ENCODE data around the gene SLC6A7. TPM values are rescaled to one million over a fixed set of nuclear protein-coding genes. Genes with fewer than 3 reads are reported as not detected.

The SLC6A7 gene
- polyA plus RNA-seq, 1 of the 3 experiments (the other 2 are of a cell fraction), result not detected

DNA sequence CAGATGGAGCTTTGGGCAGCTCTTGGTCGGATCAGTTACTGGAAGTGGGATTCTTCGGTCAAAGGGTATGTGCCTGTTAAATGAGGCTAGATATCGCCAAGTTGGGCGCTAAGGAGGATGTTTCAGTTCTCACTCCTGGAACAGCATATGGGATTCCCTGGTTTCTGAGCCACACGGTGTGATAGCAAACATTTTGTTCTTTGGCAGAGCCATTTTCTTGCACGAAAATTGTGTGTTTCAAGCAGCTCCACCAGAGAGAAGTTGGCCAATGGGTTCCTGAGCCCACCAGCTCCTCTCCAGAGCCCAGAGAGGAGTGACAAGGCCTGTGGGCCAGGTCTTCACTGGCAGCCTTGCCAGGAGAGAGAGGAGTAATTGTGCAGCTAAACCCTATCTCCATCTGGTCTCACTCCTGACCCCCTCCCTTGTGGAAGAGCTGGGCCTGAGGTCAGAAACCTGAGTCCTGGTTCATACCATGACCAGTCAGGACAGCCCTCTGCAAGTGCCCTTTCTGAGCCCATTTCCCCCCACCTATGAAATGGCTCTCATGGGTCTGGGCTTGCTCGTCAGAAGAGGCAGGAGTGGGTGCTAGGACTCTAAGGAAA, 10.7 kb upstream of the SLC6A7 start:
- 78% methylated on average over 6 of the region's 7 CpGs for WGBS (ENCODE audit: low lambda C conversion rate)

DNA sequence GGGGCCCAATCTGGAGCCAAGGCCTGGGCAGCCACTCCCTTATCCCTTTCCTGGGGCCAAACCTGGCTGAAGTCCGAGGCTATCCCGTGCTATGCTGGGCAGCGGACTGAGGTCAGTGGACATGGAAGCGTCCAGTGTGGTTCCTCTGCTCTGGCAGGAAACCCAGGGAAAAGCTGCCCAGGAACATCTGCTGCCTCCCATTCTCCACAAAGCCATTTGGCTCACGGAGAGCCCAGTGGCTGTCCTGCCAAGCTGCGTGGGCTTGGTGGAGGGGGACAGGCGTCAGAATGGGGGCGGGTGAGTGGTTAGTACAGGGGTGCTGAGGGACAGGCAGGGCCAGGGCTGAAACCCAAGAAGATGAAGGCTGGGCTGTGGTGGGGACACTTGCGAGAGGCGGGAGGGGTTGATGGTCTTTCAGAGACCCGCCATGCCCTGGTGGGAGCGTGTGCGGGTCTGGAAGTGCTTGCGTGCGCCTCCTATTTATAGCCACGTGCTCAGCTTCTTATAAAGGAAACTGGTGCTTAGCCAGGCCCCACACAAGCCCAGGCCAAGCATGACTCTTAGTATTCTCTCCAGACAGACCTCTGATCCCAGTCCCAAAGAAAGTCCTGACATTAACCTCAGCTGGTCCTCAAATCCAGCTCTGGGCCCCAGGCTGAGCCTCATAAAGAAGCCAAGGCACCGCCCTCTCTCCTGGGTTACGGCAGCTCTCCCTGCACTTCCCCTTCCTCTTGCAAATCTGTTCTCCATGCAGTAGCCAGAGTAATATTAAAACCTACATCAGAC, 9.4 kb upstream of the SLC6A7 start:
- H3K4me2 ChIP-seq, result no peak overlapping the region
- no peak overlapping the region for H3K27ac ChIP-seq (ENCODE audit: low read depth in 2 of 2, low read length in 1 of 2)
- ChIA-PET CTCF (interaction anchor here (1.1 to 10.7 kb wide), 4 partner anchors 8 to 51 kb away, joined by 3 to 90 read pairs (median 9); no protein-coding TSS in a partner anchor), POLR2A (no interaction called here)
- no peaks in the 10 kb centered on the region for H3F3A ChIP-seq (replicated peaks; ENCODE audit: insufficient read depth)
- no peak overlapping the region for H3K4me3 ChIP-seq (ENCODE audit: low read depth in 2 of 2, low read length in 1 of 2)
- WGBS (ENCODE audit: low lambda C conversion rate), result 86% methylated on average over 17 of the region's 18 CpGs
- no peaks in the 10 kb centered on the region for H4K20me1 ChIP-seq (ENCODE audit: insufficient read depth)
- no peaks in the 10 kb centered on the region for H3K27me3 ChIP-seq (ENCODE audit: insufficient read depth)
- DNase-seq, result no peak
- H3K36me3 ChIP-seq (replicated peaks in 1 of 2; ENCODE audit: control insufficient read depth in 1 of 2, insufficient read depth in 2 of 2, low read length in 1 of 2), result no peaks in the 10 kb centered on the region
- no peaks in the 10 kb centered on the region for H3K79me2 ChIP-seq (ENCODE audit: insufficient read depth)
- H2AFZ ChIP-seq (ENCODE audit: low read depth), result no peak overlapping the region
- no peaks in the 10 kb centered on the region for H3K9me2 ChIP-seq
- no peaks in the 10 kb centered on the region; a peak in 1 of 4 replicates for H3K4me1 ChIP-seq (ENCODE audit: control insufficient read depth in 1 of 2, insufficient read depth in 2 of 2, low read depth in 1 of 2, low read length in 1 of 2)
- H3K9ac ChIP-seq, result no peak overlapping the region
- TF ChIP-seq TEAD4 (IDR thresholded peaks at IDR 0.05; ENCODE audit: borderline replicate concordance, insufficient read depth) (no peak), NRF1 (IDR thresholded peaks at IDR 0.05; ENCODE audit: low read depth, low read length) (no peak), TCF12 (IDR thresholded peaks at IDR 0.05) (no peak), RAD21 (IDR thresholded peaks at IDR 0.05; ENCODE audit: low read length) (no peak), POLR2AphosphoS5 (IDR thresholded peaks at IDR 0.05; ENCODE audit: low read depth, low read length) (no peak), CHD2 (IDR thresholded peaks at IDR 0.05; ENCODE audit: low read length, partially characterized antibody) (no peak), FOXJ3 (CRISPR knock-in tag; IDR thresholded peaks at IDR 0.05) (no peak), ELF1 (IDR thresholded peaks at IDR 0.05) (no peak)
- TF ChIP-seq, protein P1, sequence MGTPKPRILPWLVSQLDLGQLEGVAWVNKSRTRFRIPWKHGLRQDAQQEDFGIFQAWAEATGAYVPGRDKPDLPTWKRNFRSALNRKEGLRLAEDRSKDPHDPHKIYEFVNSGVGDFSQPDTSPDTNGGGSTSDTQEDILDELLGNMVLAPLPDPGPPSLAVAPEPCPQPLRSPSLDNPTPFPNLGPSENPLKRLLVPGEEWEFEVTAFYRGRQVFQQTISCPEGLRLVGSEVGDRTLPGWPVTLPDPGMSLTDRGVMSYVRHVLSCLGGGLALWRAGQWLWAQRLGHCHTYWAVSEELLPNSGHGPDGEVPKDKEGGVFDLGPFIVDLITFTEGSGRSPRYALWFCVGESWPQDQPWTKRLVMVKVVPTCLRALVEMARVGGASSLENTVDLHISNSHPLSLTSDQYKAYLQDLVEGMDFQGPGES (IDR thresholded peaks at IDR 0.05; ENCODE audit: low read depth, low read length), result no peak
- TF ChIP-seq, protein P2, sequence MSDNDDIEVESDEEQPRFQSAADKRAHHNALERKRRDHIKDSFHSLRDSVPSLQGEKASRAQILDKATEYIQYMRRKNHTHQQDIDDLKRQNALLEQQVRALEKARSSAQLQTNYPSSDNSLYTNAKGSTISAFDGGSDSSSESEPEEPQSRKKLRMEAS (IDR thresholded peaks at IDR 0.05; ENCODE audit: low read depth), result no peak
- TF ChIP-seq, protein P3, sequence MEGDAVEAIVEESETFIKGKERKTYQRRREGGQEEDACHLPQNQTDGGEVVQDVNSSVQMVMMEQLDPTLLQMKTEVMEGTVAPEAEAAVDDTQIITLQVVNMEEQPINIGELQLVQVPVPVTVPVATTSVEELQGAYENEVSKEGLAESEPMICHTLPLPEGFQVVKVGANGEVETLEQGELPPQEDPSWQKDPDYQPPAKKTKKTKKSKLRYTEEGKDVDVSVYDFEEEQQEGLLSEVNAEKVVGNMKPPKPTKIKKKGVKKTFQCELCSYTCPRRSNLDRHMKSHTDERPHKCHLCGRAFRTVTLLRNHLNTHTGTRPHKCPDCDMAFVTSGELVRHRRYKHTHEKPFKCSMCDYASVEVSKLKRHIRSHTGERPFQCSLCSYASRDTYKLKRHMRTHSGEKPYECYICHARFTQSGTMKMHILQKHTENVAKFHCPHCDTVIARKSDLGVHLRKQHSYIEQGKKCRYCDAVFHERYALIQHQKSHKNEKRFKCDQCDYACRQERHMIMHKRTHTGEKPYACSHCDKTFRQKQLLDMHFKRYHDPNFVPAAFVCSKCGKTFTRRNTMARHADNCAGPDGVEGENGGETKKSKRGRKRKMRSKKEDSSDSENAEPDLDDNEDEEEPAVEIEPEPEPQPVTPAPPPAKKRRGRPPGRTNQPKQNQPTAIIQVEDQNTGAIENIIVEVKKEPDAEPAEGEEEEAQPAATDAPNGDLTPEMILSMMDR (IDR thresholded peaks at IDR 0.05), result no peak
- H3K9me3 ChIP-seq, result no peaks in the 10 kb centered on the region

More for the DNA sequence above, 10.7 kb upstream of the SLC6A7 start:
- Histone ChIP-seq H2AFZ (ENCODE audit: low read depth) (no peak overlapping the region), H3K27me3 (ENCODE audit: insufficient read depth) (no peaks in the 10 kb centered on the region), H3K4me1 (ENCODE audit: control insufficient read depth in 1 of 2, insufficient read depth in 2 of 2, low read depth in 1 of 2, low read length in 1 of 2) (no peaks in the 10 kb centered on the region; a peak in 1 of 4 replicates), H3K36me3 (replicated peaks in 1 of 2; ENCODE audit: control insufficient read depth in 1 of 2, insufficient read depth in 2 of 2, low read length in 1 of 2) (no peaks in the 10 kb centered on the region), H3K9me3 (no peaks in the 10 kb centered on the region), H3K9me2 (no peaks in the 10 kb centered on the region), H3K79me2 (ENCODE audit: insufficient read depth) (no peaks in the 10 kb centered on the region), H3K9ac (no peak overlapping the region), H3F3A (replicated peaks; ENCODE audit: insufficient read depth) (no peaks in the 10 kb centered on the region), H3K4me2 (no peak overlapping the region), H3K4me3 (ENCODE audit: low read depth in 2 of 2, low read length in 1 of 2) (no peak overlapping the region), H3K27ac (ENCODE audit: low read depth in 2 of 2, low read length in 1 of 2) (no peak overlapping the region), H4K20me1 (ENCODE audit: insufficient read depth) (no peaks in the 10 kb centered on the region)
- ChIA-PET CTCF (interaction anchor here (1.9 to 10.7 kb wide), 3 partner anchors 9 to 50 kb away, joined by 6 to 90 read pairs (median 13); no protein-coding TSS in a partner anchor), POLR2A (interaction anchor here (1.0 kb wide), 1 partner anchor 16 kb away, joined by 4 read pairs; no protein-coding TSS in a partner anchor)
- TF ChIP-seq RFX5 (IDR thresholded peaks at IDR 0.05; ENCODE audit: low read length), result no peak
- no peak for TF ChIP-seq FOXM1 (IDR thresholded peaks at IDR 0.05; ENCODE audit: low read depth)
- no peak for DNase-seq
